Mesendoderm (in vitro differentiated cells): Measurements from ENCODE around the gene BRICD5.

Experiments
- DNase-seq: peaks from one replicate; pipeline ENCODE4 v3.0.0; 2013
- H2AK5ac ChIP-seq: 2 replicates; pipeline ENCODE4 v1.6.1; 2013; ENCODE audit warnings: low read length, inconsistent platforms
- H2BK120ac ChIP-seq: 2 replicates; pipeline ENCODE4 v1.6.1; 2013; ENCODE audit warnings: low read depth, mild to moderate bottlenecking, low read length, moderate library complexity, mixed read lengths
- H2BK15ac ChIP-seq: replicated peaks from 2 replicates; pipeline ENCODE4 v1.6.1; 2013; ENCODE audit warnings: low read depth, mild to moderate bottlenecking, moderate library complexity
- H2BK5ac ChIP-seq: 2 replicates; pipeline ENCODE4 v1.6.1; 2013; ENCODE audit warnings: low read length, inconsistent platforms
- H3K18ac ChIP-seq: 2 replicates; pipeline ENCODE4 v1.6.1; 2013; ENCODE audit warnings: mild to moderate bottlenecking, low read length, mixed read lengths
- H3K23ac ChIP-seq: one replicate; pipeline ENCODE4 v1.6.1; 2013; ENCODE audit warnings: low read length
- H3K27ac ChIP-seq: 2 replicates; pipeline ENCODE4 v1.5.1; 2013; ENCODE audit warnings: low read depth, mild to moderate bottlenecking, inconsistent platforms, low read length, moderate library complexity
- H3K27me3 ChIP-seq: 2 replicates; pipeline ENCODE4 v1.6.1; 2013; ENCODE audit warnings: low read length, control low read depth, mild to moderate bottlenecking, inconsistent platforms; ENCODE audit not compliant: insufficient read depth, poor library complexity
- H3K36me3 ChIP-seq: 2 replicates; pipeline ENCODE4 v1.6.1; 2013; ENCODE audit warnings: low read length, inconsistent platforms; ENCODE audit not compliant: control insufficient read depth, insufficient read depth
- H3K4ac ChIP-seq: one replicate; pipeline ENCODE4 v1.6.1; 2013; ENCODE audit warnings: low read depth, mild to moderate bottlenecking, low read length, moderate library complexity
- H3K4me1 ChIP-seq: 2 replicates; pipeline ENCODE4 v1.6.1; 2013; ENCODE audit warnings: low read depth, low read length, inconsistent platforms; ENCODE audit not compliant: control insufficient read depth
- H3K4me2 ChIP-seq: 2 replicates; pipeline ENCODE4 v1.6.1; 2013; ENCODE audit warnings: low read length
- H3K4me3 ChIP-seq: 2 replicates; pipeline ENCODE4 v1.5.1; 2013; ENCODE audit warnings: mild to moderate bottlenecking, low read length
- H3K56ac ChIP-seq: one replicate; pipeline ENCODE4 v1.6.1; 2013; ENCODE audit warnings: low read length
- H3K79me1 ChIP-seq: 2 replicates; pipeline ENCODE4 v1.6.1; 2013; ENCODE audit warnings: low read length, inconsistent platforms
- H3K79me2 ChIP-seq: 2 replicates; pipeline ENCODE4 v1.6.1; 2013; ENCODE audit warnings: mild to moderate bottlenecking, low read length; ENCODE audit not compliant: control insufficient read depth, insufficient read depth
- H3K9ac ChIP-seq: 2 replicates; pipeline ENCODE4 v1.6.1; 2013; ENCODE audit warnings: low read length, inconsistent platforms
- H4K5ac ChIP-seq: one replicate; pipeline ENCODE4 v1.6.1; 2013; ENCODE audit warnings: low read length
- H4K8ac ChIP-seq: one replicate; pipeline ENCODE4 v1.6.1; 2013; ENCODE audit warnings: low read depth, mild to moderate bottlenecking, control low read depth, low read length, moderate library complexity
- WGBS: extraction: QIAGEN DNeasy Blood & Tissue Kit; methylation state at CpG from one replicate; pipeline ENCODE4 v1.1.7; 2013; ENCODE audit warnings: low lambda C conversion rate, missing lambda C conversion rate; ENCODE audit not compliant: insufficient coverage; ENCODE audit errors: extremely low coverage; 5-methylcytosine and 5-hydroxymethylcytosine counted together

BRICD5 gene

DNA sequence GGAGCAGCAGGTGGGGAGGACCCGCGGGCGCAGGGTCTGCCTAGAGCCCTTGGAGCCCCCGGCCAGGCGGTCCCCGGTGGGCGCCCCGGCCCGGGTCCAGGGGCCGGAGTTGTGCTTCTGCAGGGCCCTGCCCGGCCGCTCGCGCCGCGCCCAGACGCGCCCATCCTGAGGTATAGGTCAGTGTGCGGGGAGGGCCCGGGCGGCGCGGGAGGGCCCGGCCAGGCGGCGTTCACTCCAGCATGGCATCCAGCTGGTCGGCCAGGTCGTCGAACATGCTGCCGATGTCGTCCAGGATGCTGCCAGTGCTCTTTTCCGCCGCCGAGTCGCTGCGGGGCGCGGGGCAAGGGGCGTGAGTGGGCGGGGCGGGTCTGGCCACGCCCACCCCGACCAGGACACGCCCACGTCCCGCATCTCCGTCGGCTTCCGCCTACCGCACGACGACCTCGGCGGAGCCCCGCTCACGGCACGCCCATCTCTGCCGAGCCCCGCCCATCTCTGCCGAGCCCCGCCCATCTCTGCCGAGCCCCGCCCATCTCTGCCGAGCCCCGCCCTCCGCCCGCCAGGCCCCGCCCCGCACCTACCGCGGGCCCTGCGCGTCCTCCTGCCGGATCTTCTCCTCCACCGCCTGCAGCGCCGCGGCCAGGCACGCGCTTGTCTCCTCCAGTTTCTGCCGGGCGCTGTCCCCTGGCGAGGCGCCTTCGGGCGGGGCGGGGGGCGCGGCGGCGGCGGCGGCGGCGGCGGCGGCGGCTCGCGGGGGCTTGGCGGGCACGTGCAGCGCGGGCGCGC, 32.1 kb downstream of the BRICD5 start:
- WGBS: no CpG with 5 or more reads among the region's 106 CpGs

DNA sequence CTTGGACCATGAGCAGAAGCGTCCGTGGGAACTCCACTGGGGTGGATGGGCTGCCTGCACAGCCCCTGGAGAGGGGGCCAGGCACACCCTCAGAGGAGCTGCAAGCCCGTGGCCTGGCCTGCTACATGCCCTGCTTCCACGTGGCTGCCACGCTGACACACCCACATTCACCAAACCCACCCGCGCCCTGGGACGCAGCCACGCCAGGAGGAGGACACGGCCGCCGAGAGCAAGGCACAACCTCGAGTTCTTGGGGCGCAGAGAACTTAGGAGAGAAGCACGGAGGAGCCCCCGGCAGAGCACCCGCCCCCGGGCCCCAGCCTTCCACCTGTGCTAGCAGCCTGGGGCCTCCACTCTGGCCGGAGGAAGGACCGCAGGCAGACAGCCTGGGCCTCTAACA, 33.1 kb downstream of the BRICD5 start:
- no peak overlapping the region for H2BK5ac ChIP-seq
- H3K23ac ChIP-seq: no peak overlapping the region
- no peak overlapping the region for H3K27ac ChIP-seq
- H3K27me3 ChIP-seq: no peaks in the 10 kb centered on the region
- H3K9ac ChIP-seq: no peak overlapping the region
- peaks cover 13% of the 10 kb centered on the region for H3K36me3 ChIP-seq
- no CpG with 5 or more reads among the region's 20 CpGs for WGBS
- H2AK5ac ChIP-seq: no peak overlapping the region
- H4K8ac ChIP-seq: no peak overlapping the region
- H3K18ac ChIP-seq: no peak overlapping the region
- no peak overlapping the region for H3K4me2 ChIP-seq
- H3K4me3 ChIP-seq: no peak overlapping the region
- H4K5ac ChIP-seq: no peak overlapping the region
- H3K79me2 ChIP-seq: no peaks in the 10 kb centered on the region
- no peak overlapping the region for H3K4ac ChIP-seq
- no peak overlapping the region for H3K56ac ChIP-seq
- no peaks in the 10 kb centered on the region for H3K4me1 ChIP-seq
- no peak overlapping the region for H2BK15ac ChIP-seq
- no peaks in the 10 kb centered on the region for H3K79me1 ChIP-seq
- DNase-seq: no peak
- no peak overlapping the region for H2BK120ac ChIP-seq

More for the DNA sequence above, 32.1 kb downstream of the BRICD5 start:
- Histone ChIP-seq H3K27ac (no peak overlapping the region), H4K8ac (no peak overlapping the region), H3K23ac (no peak overlapping the region), H2BK5ac (no peak overlapping the region), H3K9ac (no peak overlapping the region), H3K4me1 (no peaks in the 10 kb centered on the region), H3K4me2 (no peak overlapping the region), H3K79me2 (no peaks in the 10 kb centered on the region), H2BK120ac (no peak overlapping the region), H3K36me3 (peaks cover 13% of the 10 kb centered on the region), H3K79me1 (no peaks in the 10 kb centered on the region), H3K27me3 (no peaks in the 10 kb centered on the region), H2AK5ac (no peak overlapping the region), H4K5ac (no peak overlapping the region), H3K56ac (no peak overlapping the region), H2BK15ac (no peak overlapping the region), H3K18ac (no peak overlapping the region), H3K4me3 (no peak overlapping the region), H3K4ac (no peak overlapping the region)
- peak; percentile 82 for DNase-seq

DNA sequence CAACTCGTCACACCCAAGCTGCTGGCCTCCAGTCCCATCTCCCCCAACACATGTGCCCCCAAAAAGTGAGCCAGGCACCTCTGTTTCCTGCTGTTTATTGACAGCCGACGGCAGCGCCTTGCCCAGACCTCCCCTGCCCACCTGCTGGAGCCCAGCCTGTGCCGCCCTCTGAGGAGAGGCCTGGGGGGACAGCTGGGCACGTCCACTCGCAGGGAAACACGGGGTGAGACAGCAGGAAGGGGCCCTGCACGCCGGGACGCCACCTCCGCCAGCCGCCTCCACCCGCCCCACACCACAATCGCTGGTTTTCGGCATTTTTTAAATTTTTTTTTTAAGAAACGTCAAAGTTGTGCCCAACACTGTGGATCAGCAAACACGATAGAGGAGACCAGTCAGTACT, 33.6 kb downstream of the BRICD5 start:
- Histone ChIP-seq H3K9ac (no peak overlapping the region), H3K4me2 (no peak overlapping the region), H3K79me1 (no peaks in the 10 kb centered on the region), H2BK5ac (no peak overlapping the region), H3K18ac (no peak overlapping the region), H3K4ac (no peak overlapping the region), H4K8ac (no peak overlapping the region), H3K4me1 (no peaks in the 10 kb centered on the region), H2BK120ac (no peak overlapping the region), H4K5ac (no peak overlapping the region), H3K4me3 (no peak overlapping the region), H2BK15ac (no peak overlapping the region), H3K56ac (no peak overlapping the region), H3K27me3 (no peaks in the 10 kb centered on the region), H2AK5ac (no peak overlapping the region), H3K79me2 (no peaks in the 10 kb centered on the region), H3K23ac (no peak overlapping the region), H3K27ac (no peak overlapping the region), H3K36me3 (peaks cover 13% of the 10 kb centered on the region)
- DNase-seq: no peak
- no CpG with 5 or more reads among the region's 18 CpGs for WGBS

DNA sequence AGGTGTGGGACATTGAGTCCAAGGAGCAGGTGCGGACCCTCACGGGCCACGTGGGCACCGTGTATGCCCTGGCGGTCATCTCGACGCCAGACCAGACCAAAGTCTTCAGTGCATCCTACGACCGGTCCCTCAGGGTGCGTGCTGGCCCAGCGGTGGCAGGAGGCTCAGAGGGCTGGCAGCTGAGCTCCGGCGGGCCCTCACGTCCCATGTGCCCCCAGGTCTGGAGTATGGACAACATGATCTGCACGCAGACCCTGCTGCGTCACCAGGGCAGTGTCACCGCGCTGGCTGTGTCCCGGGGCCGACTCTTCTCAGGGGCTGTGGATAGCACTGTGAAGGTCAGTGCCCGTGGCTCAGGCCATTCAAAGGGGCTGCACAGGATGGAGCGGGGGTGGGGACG, 34.6 kb downstream of the BRICD5 start:
- Histone ChIP-seq H3K79me2 (no peaks in the 10 kb centered on the region), H3K23ac (no peak overlapping the region), H2BK15ac (no peak overlapping the region), H3K4me2 (no peak overlapping the region), H3K79me1 (no peaks in the 10 kb centered on the region), H3K18ac (no peak overlapping the region), H3K56ac (no peak overlapping the region), H3K36me3 (peaks cover 20% of the 10 kb centered on the region), H3K27ac (no peak overlapping the region), H4K5ac (no peak overlapping the region), H3K4me1 (no peaks in the 10 kb centered on the region), H3K9ac (no peak overlapping the region), H4K8ac (no peak overlapping the region), H3K27me3 (no peaks in the 10 kb centered on the region), H2BK5ac (no peak overlapping the region), H3K4ac (no peak overlapping the region), H3K4me3 (no peak overlapping the region), H2BK120ac (no peak overlapping the region), H2AK5ac (no peak overlapping the region)
- no peak for DNase-seq
- WGBS: no CpG with 5 or more reads among the region's 23 CpGs

DNA sequence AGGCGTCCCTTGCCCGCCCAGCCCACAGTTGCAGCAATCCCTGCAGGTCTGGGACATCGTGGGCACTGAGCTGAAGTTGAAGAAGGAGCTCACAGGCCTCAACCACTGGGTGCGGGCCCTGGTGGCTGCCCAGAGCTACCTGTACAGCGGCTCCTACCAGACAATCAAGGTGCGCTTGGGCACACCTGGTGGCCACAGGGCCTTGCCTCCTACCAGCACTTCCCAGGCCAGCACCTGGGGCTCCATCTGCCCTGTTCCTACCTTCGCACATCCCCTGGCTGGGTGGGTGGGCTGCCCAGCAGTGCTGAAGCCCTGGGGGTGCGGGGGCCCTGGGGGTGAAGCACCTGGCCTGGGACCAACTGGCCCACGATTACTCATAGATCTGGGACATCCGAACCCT, 35.2 kb downstream of the BRICD5 start:
- no peak overlapping the region for H4K5ac ChIP-seq
- H2BK15ac ChIP-seq: no peak overlapping the region
- DNase-seq: no peak
- no peak overlapping the region for H3K27ac ChIP-seq
- H2AK5ac ChIP-seq: no peak overlapping the region
- H3K23ac ChIP-seq: no peak overlapping the region
- no peak overlapping the region for H3K56ac ChIP-seq
- no peaks in the 10 kb centered on the region for H3K79me2 ChIP-seq
- H3K18ac ChIP-seq: no peak overlapping the region
- H3K36me3 ChIP-seq: peaks cover 20% of the 10 kb centered on the region
- H2BK5ac ChIP-seq: no peak overlapping the region
- WGBS: no CpG with 5 or more reads among the region's 10 CpGs
- H3K9ac ChIP-seq: no peak overlapping the region
- no peak overlapping the region for H3K4me3 ChIP-seq
- no peak overlapping the region for H3K4ac ChIP-seq
- no peak overlapping the region for H2BK120ac ChIP-seq
- H3K27me3 ChIP-seq: no peaks in the 10 kb centered on the region
- no peaks in the 10 kb centered on the region for H3K4me1 ChIP-seq
- no peak overlapping the region for H4K8ac ChIP-seq
- no peaks in the 10 kb centered on the region for H3K79me1 ChIP-seq
- H3K4me2 ChIP-seq: no peak overlapping the region
